NCI-H1436 treated with DMSO at 0.1 percent for 48 hours (cell line): Measurements from ENCODE around the gene STK33.
"Not testable (repeated sequence)": the region's sequence is repeated elsewhere in the genome, so short reads cannot be mapped to it uniquely, and the experiment has no call there.

ENCODE experiments used
- DNase-seq: peaks from one replicate; lab custom pipeline; 2025; lab: John Stamatoyannopoulos, UW

The STK33 gene

GRCh38 chr11:8543278-8543677 is 50.8 kb downstream of the STK33 start:
- no peak for DNase-seq

GRCh38 chr11:8541448-8541847 is 52.6 kb downstream of the STK33 start:
- no peak for DNase-seq

- DNase-seq: no peak
Measured at GRCh38 chr11:8533332-8533731, 60.7 kb downstream of the STK33 start.

GRCh38 chr11:8532475-8532874 is 61.6 kb downstream of the STK33 start:
- no peak for DNase-seq

GRCh38 chr11:8531982-8532381 is 62.0 kb downstream of the STK33 start:
- no peak for DNase-seq

GRCh38 chr11:8531312-8531711 is 62.7 kb downstream of the STK33 start:
- DNase-seq: no peak

GRCh38 chr11:8527939-8528338 is 66.1 kb downstream of the STK33 start:
- no peak for DNase-seq

- DNase-seq: no peak
Measured at GRCh38 chr11:8523396-8523795, 70.6 kb downstream of the STK33 start.

- DNase-seq: no peak
Measured at GRCh38 chr11:8512547-8512946, 81.5 kb downstream of the STK33 start.

- DNase-seq: no peak
Measured at GRCh38 chr11:8503910-8504364, 90.1 kb downstream of the STK33 start.

- DNase-seq: no peak
Measured at GRCh38 chr11:8501836-8502235, 92.2 kb downstream of the STK33 start.

- no peak for DNase-seq
Measured at GRCh38 chr11:8488395-8488794, 105.6 kb downstream of the STK33 start.

GRCh38 chr11:8487261-8487660 is 106.8 kb downstream of the STK33 start:
- DNase-seq: no peak

- DNase-seq: no peak
Measured at GRCh38 chr11:8484251-8484650, 109.8 kb downstream of the STK33 start.

- DNase-seq: no peak
Measured at GRCh38 chr11:8480858-8481257, 113.2 kb downstream of the STK33 start.

GRCh38 chr11:8477680-8478079 is 116.3 kb downstream of the STK33 start:
- no peak for DNase-seq

- no peak for DNase-seq
Measured at GRCh38 chr11:8477151-8477550, 116.9 kb downstream of the STK33 start.

GRCh38 chr11:8467806-8468205 is 126.2 kb downstream of the STK33 start:
- not testable (repeated sequence) for DNase-seq

GRCh38 chr11:8467356-8467755 is 126.7 kb downstream of the STK33 start:
- not testable (repeated sequence) for DNase-seq

GRCh38 chr11:8466884-8467283 is 127.1 kb downstream of the STK33 start:
- not testable (repeated sequence) for DNase-seq

- DNase-seq: no peak
Measured at GRCh38 chr11:8459711-8460399, 134.2 kb downstream of the STK33 start.

GRCh38 chr11:8442301-8442700 is 151.7 kb downstream of the STK33 start:
- DNase-seq: no peak

GRCh38 chr11:8440649-8441048 is 153.4 kb downstream of the STK33 start:
- no peak for DNase-seq

- no peak for DNase-seq
Measured at GRCh38 chr11:8429483-8429882, 164.5 kb downstream of the STK33 start.
